Activated CD4-positive, alpha-beta memory T cell treated with anti-CD3 and anti-CD28 coated beads, Interleukin-2, amount 10 ng/mL, durations not matched to agents 7 days and 5 days (primary cell): ENCODE results near the gene INPP5E. TPM values are rescaled to one million over a fixed set of nuclear protein-coding genes. Genes with fewer than 3 reads are reported as not detected.
A peak's percentile ranks its signal among the peaks of the same experiment; 100 is the strongest.

Source experiments
- CTCF ChIA-PET: fragments of 350-600 bp; sonication (Branson Sonifier 250); formaldehyde crosslinking; loops from one replicate; lab custom pipeline; 2021; ENCODE audit warnings: antibody characterized with exemption, inconsistent platforms; lab: Charles Lee
- POLR2A ChIA-PET: fragments of 350-600 bp; sonication (Branson Sonifier 250); formaldehyde crosslinking; loops from one replicate; lab custom pipeline; 2021; ENCODE audit warnings: antibody characterized with exemption; lab: Charles Lee
- DNase-seq: peaks from one replicate; pipeline ENCODE4 v3.0.0-alpha.2; 2020
- H3K27ac Mint-ChIP-seq: one replicate; pipeline ENCODE4 v1.8.0; 2021; ENCODE audit warnings: mild to moderate bottlenecking, mixed read lengths
- H3K27me3 Mint-ChIP-seq: one replicate; pipeline ENCODE4 v1.8.0; 2021; ENCODE audit warnings: mixed read lengths
- H3K36me3 Mint-ChIP-seq: one replicate; pipeline ENCODE4 v1.8.0; 2021; ENCODE audit warnings: low read depth, mixed read lengths
- H3K4me1 Mint-ChIP-seq: one replicate; pipeline ENCODE4 v1.8.0; 2021; ENCODE audit warnings: mixed read lengths
- H3K4me3 Mint-ChIP-seq: one replicate; pipeline ENCODE4 v1.8.0; 2021; ENCODE audit warnings: mild to moderate bottlenecking, mixed read lengths
- H3K9me3 Mint-ChIP-seq: one replicate; pipeline ENCODE4 v1.8.0; 2021; ENCODE audit warnings: mixed read lengths
- total RNA-seq, 2 experiments: library from RNA; stranded (reverse); gene quantifications; one replicate each; pipeline ENCODE4 v1.2.3, GENCODE V29; 2021

INPP5E gene
- total RNA-seq, 2 experiments from 2014 or later = 19.5 to 21.6 TPM

GRCh38 chr9:136437839-136438547, 1.7 kb downstream of the INPP5E start:
- Mint-ChIP-seq H3K36me3 (peaks cover 30% of the 10 kb centered on the region), H3K27me3 (no peaks in the 10 kb centered on the region), H3K27ac (peak overlapping the region; percentile 76), H3K4me1 (peaks cover 28% of the 10 kb centered on the region), H3K9me3 (no peaks in the 10 kb centered on the region), H3K4me3 (peak overlapping the region; percentile 87)
- ChIA-PET POLR2A (interaction anchor here (0.7 to 2.7 kb wide), 5 partner anchors 14 to 75 kb away, joined by 3 to 16 read pairs (median 7); partner anchors contain the start of genes DNLZ, ENTR1 and PMPCA), CTCF (interaction anchor here (0.8 to 2.9 kb wide), 2 partner anchors 12 to 75 kb away, joined by 3 to 8 read pairs; partner anchors contain the start of gene DNLZ)
- no peak for DNase-seq

- Mint-ChIP-seq H3K36me3 (peaks cover 24% of the 10 kb centered on the region), H3K27me3 (no peaks in the 10 kb centered on the region), H3K4me1 (peaks cover 28% of the 10 kb centered on the region), H3K4me3 (peak overlapping the region; percentile 87), H3K9me3 (no peaks in the 10 kb centered on the region), H3K27ac (peak overlapping the region; percentile 35)
- CTCF ChIA-PET = no interaction called here
- POLR2A ChIA-PET = interaction anchor here (2.7 kb wide), 1 partner anchor 26 kb away, joined by 16 read pairs; the partner anchor contains the start of genes ENTR1 and PMPCA
- no peak for DNase-seq
These were observed 2.2 kb downstream of the INPP5E start for GRCh38 chr9:136437430-136437829.

GRCh38 chr9:136436055-136436634, 3.5 kb downstream of the INPP5E start:
- POLR2A ChIA-PET = no interaction called here
- no peak for DNase-seq

GRCh38 chr9:136434580-136435169, 5.0 kb downstream of the INPP5E start:
- Mint-ChIP-seq H3K4me3 (no peak overlapping the region), H3K9me3 (no peaks in the 10 kb centered on the region), H3K36me3 (peaks cover 14% of the 10 kb centered on the region), H3K4me1 (peaks cover 25% of the 10 kb centered on the region), H3K27ac (no peak overlapping the region), H3K27me3 (no peaks in the 10 kb centered on the region)
- POLR2A ChIA-PET = interaction anchor here (1.5 kb wide), 1 partner anchor 10 kb away, joined by 5 read pairs; no protein-coding TSS in a partner anchor
- CTCF ChIA-PET = no interaction called here
- no peak for DNase-seq

More at GRCh38 chr9:136436055-136436634, 3.5 kb downstream of the INPP5E start:
- Mint-ChIP-seq H3K9me3 (no peaks in the 10 kb centered on the region), H3K27me3 (no peaks in the 10 kb centered on the region), H3K27ac (no peak overlapping the region), H3K4me1 (peaks cover 28% of the 10 kb centered on the region), H3K4me3 (peak overlapping the region; percentile 87), H3K36me3 (peaks cover 17% of the 10 kb centered on the region)
- CTCF ChIA-PET = no interaction called here

- CTCF ChIA-PET = no interaction called here
- no peak for DNase-seq
- POLR2A ChIA-PET = interaction anchor here (1.5 kb wide), 1 partner anchor 9 kb away, joined by 5 read pairs; no protein-coding TSS in a partner anchor
- Mint-ChIP-seq H3K27ac (no peak overlapping the region), H3K4me1 (peaks cover 25% of the 10 kb centered on the region), H3K27me3 (no peaks in the 10 kb centered on the region), H3K9me3 (no peaks in the 10 kb centered on the region), H3K4me3 (no peak overlapping the region), H3K36me3 (peaks cover 14% of the 10 kb centered on the region)
These were observed 5.6 kb downstream of the INPP5E start for GRCh38 chr9:136433849-136434579.

- Mint-ChIP-seq H3K4me1 (peaks cover 22% of the 10 kb centered on the region), H3K4me3 (no peak overlapping the region), H3K36me3 (peaks cover 10% of the 10 kb centered on the region), H3K27me3 (no peaks in the 10 kb centered on the region), H3K27ac (no peak overlapping the region), H3K9me3 (no peaks in the 10 kb centered on the region)
- CTCF ChIA-PET = no interaction called here
- no peak for DNase-seq
- POLR2A ChIA-PET = no interaction called here
These were observed 6.5 kb downstream of the INPP5E start for GRCh38 chr9:136433043-136433715.

- POLR2A ChIA-PET = no interaction called here
- DNase-seq = no peak
- Mint-ChIP-seq H3K27me3 (no peaks in the 10 kb centered on the region), H3K27ac (no peak overlapping the region), H3K36me3 (peaks cover 8% of the 10 kb centered on the region), H3K9me3 (no peaks in the 10 kb centered on the region), H3K4me3 (no peak overlapping the region), H3K4me1 (peaks cover 18% of the 10 kb centered on the region)
- CTCF ChIA-PET = no interaction called here
These were observed 7.1 kb downstream of the INPP5E start for GRCh38 chr9:136432591-136432990.

- CTCF ChIA-PET = no interaction called here
- peaks cover 7% of the 10 kb centered on the region for H3K36me3 Mint-ChIP-seq
- no peak overlapping the region for H3K4me3 Mint-ChIP-seq
- no peak overlapping the region for H3K27ac Mint-ChIP-seq
- DNase-seq = no peak
- POLR2A ChIA-PET = no interaction called here
- peaks cover 11% of the 10 kb centered on the region for H3K4me1 Mint-ChIP-seq
- no peaks in the 10 kb centered on the region for H3K27me3 Mint-ChIP-seq
- H3K9me3 Mint-ChIP-seq = no peaks in the 10 kb centered on the region
These were observed 7.8 kb downstream of the INPP5E start for GRCh38 chr9:136431782-136432350.

GRCh38 chr9:136430588-136431234, 8.9 kb downstream of the INPP5E start:
- ChIA-PET CTCF (no interaction called here), POLR2A (no interaction called here)
- peaks cover 3% of the 10 kb centered on the region for H3K36me3 Mint-ChIP-seq
- H3K27me3 Mint-ChIP-seq = no peaks in the 10 kb centered on the region
- H3K4me3 Mint-ChIP-seq = no peak overlapping the region
- H3K27ac Mint-ChIP-seq = no peak overlapping the region
- peaks cover under 1% of the 10 kb centered on the region for H3K4me1 Mint-ChIP-seq
- no peaks in the 10 kb centered on the region for H3K9me3 Mint-ChIP-seq
- DNase-seq = no peak

GRCh38 chr9:136429683-136430491, 9.8 kb downstream of the INPP5E start:
- H3K4me1 Mint-ChIP-seq = no peaks in the 10 kb centered on the region
- no peak overlapping the region for H3K4me3 Mint-ChIP-seq
- peaks cover 9% of the 10 kb centered on the region for H3K36me3 Mint-ChIP-seq
- no peaks in the 10 kb centered on the region for H3K9me3 Mint-ChIP-seq
- H3K27me3 Mint-ChIP-seq = no peaks in the 10 kb centered on the region
- H3K27ac Mint-ChIP-seq = no peak overlapping the region
- ChIA-PET POLR2A (no interaction called here), CTCF (no interaction called here)
- no peak for DNase-seq

- CTCF ChIA-PET = no interaction called here
- Mint-ChIP-seq H3K4me1 (no peaks in the 10 kb centered on the region), H3K27ac (no peak overlapping the region), H3K9me3 (no peaks in the 10 kb centered on the region), H3K27me3 (no peaks in the 10 kb centered on the region), H3K4me3 (no peak overlapping the region), H3K36me3 (peaks cover 16% of the 10 kb centered on the region)
- POLR2A ChIA-PET = no interaction called here
- DNase-seq = no peak
These were observed 10.5 kb downstream of the INPP5E start for GRCh38 chr9:136429075-136429628.
